Caco-2 (cell line): Measurements from ENCODE around the gene SH3GLB2. TPM values are rescaled to one million over a fixed set of nuclear protein-coding genes. Genes with fewer than 3 reads are reported as not detected.

Source experiments
- BruUV-seq: library from RNA; stranded (reverse); fragments of 400-500 nt; replicated peaks from 2 replicates; lab custom pipeline; 2021; lab: Mats Ljungman, UMichigan
- CTCF ChIA-PET: fragments of 300-600 bp; sonication (Branson Sonifier 250); formaldehyde crosslinking; loops from one replicate; lab custom pipeline; 2022; ENCODE audit warnings: antibody characterized with exemption; lab: Charles Lee
- POLR2A ChIA-PET: fragments of 300-600 bp; sonication (Branson Sonifier 250); formaldehyde crosslinking; loops from one replicate; lab custom pipeline; 2022; ENCODE audit warnings: antibody characterized with exemption; lab: Charles Lee
- DNase-seq, 2 experiments: peaks; one replicate each; pipeline versions ENCODE4 v3.0.0 to v3.0.0-alpha.2; 2020 to 2022
- H3K27me3 ChIP-seq: replicated peaks from 2 replicates; pipeline ENCODE4 v1.6.0; 2011; ENCODE audit warnings: low read length; ENCODE audit not compliant: control insufficient read depth, insufficient read depth
- H3K36me3 ChIP-seq: 2 replicates; pipeline ENCODE4 v1.5.1; 2011; ENCODE audit warnings: low read length; ENCODE audit not compliant: control insufficient read depth, insufficient read depth
- H3K4me1 ChIP-seq: fragments of 250-450 bp; sonication (Bioruptor Pico); 2 replicates; pipeline ENCODE4 v1.5.1; 2020; ENCODE audit warnings: mild to moderate bottlenecking
- H3K4me3 ChIP-seq: 2 replicates; pipeline ENCODE4 v1.5.1; 2011; ENCODE audit warnings: low read depth, mild to moderate bottlenecking, control low read depth, low read length
- H3K9me3 ChIP-seq: fragments of 250-450 bp; sonication (Bioruptor Pico); 2 replicates; pipeline ENCODE4 v1.5.1; 2020; ENCODE audit warnings: mild to moderate bottlenecking, moderate library complexity
- H3K27ac Mint-ChIP-seq: one replicate; pipeline ENCODE4 v1.8.0; 2022; ENCODE audit warnings: mixed read lengths; ENCODE audit not compliant: unreplicated experiment
- H3K27me3 Mint-ChIP-seq: one replicate; pipeline ENCODE4 v1.8.0; 2022; ENCODE audit warnings: mixed read lengths; ENCODE audit not compliant: insufficient read depth, unreplicated experiment
- H3K36me3 Mint-ChIP-seq: one replicate; pipeline ENCODE4 v1.8.0; 2022; ENCODE audit warnings: mild to moderate bottlenecking, mixed read lengths; ENCODE audit not compliant: insufficient read depth, unreplicated experiment
- H3K4me1 Mint-ChIP-seq: one replicate; pipeline ENCODE4 v1.8.0; 2022; ENCODE audit warnings: low read depth, mixed read lengths; ENCODE audit not compliant: unreplicated experiment
- H3K4me3 Mint-ChIP-seq: one replicate; pipeline ENCODE4 v1.8.0; 2022; ENCODE audit warnings: mild to moderate bottlenecking, moderate library complexity, mixed read lengths; ENCODE audit not compliant: unreplicated experiment
- H3K9me3 Mint-ChIP-seq: one replicate; pipeline ENCODE4 v1.8.0; 2022; ENCODE audit warnings: mixed read lengths; ENCODE audit not compliant: unreplicated experiment
- intact Hi-C: fragments of 100-400 bp; cut with micrococcal nuclease; formaldehyde crosslinking; loops from one replicate; pipeline ENCODE4 v1.10.0; 2022; ENCODE audit not compliant: unreplicated experiment
- total RNA-seq: library from RNA; stranded (reverse); gene quantifications from 2 replicates; pipeline ENCODE4 v1.2.3, GENCODE V29; 2022
- TF ChIP-seq, protein P1 (sequence below), 2 experiments: fragments of 200-600 bp in 1 of 2; IDR thresholded peaks; 1 replicate in 1 of 2; 2 replicates in 1 of 2; pipeline versions ENCODE4 v1.5.1 to v1.8.0; 2011 to 2022; ENCODE audit warnings: antibody characterized with exemption in 1 of 2, control low read depth in 1 of 2, inconsistent platforms in 1 of 2, low read depth in 1 of 2, low read length in 1 of 2, mild to moderate bottlenecking in 1 of 2, moderate library complexity in 1 of 2; ENCODE audit not compliant: insufficient read depth in 1 of 2, severe bottlenecking in 1 of 2, unreplicated experiment in 1 of 2

The SH3GLB2 gene
- total RNA-seq, 1 experiment from 2014 or later, result 66.7 TPM

DNA sequence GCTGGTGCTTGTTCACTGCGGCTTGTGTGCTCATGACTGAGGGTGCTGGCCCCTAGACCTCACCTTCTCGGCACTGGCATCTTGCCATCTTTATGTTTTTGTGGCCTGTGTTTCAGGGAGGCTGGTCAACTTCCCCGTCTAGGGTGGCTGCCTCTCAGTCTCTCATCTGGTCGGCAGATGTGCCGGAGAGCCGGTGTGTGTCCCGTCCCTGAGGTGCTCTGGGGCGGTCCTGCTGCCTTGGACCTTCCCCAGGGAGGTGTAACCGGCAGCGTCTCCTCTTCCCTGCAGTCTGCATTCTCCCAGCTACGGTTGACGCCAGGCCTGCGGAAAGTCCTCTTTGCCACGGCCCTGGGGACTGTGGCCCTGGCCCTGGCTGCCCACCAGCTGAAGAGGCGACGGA is 13.9 kb upstream of the SH3GLB2 start:
- POLR2A ChIA-PET, result no interaction called here
- DNase-seq, result no peak
- no peaks in the 10 kb centered on the region for H3K9me3 ChIP-seq
- H3K4me3 Mint-ChIP-seq, result no peak overlapping the region
- no peaks in the 10 kb centered on the region for H3K9me3 Mint-ChIP-seq
- H3K4me1 Mint-ChIP-seq, result peaks cover 6% of the 10 kb centered on the region
- H3K36me3 ChIP-seq, result peaks cover 1% of the 10 kb centered on the region
- intact Hi-C loops, result no loop called here
- H3K27me3 Mint-ChIP-seq, result no peaks in the 10 kb centered on the region
- H3K36me3 Mint-ChIP-seq, result peaks cover 45% of the 10 kb centered on the region
- TF ChIP-seq, protein P1, sequence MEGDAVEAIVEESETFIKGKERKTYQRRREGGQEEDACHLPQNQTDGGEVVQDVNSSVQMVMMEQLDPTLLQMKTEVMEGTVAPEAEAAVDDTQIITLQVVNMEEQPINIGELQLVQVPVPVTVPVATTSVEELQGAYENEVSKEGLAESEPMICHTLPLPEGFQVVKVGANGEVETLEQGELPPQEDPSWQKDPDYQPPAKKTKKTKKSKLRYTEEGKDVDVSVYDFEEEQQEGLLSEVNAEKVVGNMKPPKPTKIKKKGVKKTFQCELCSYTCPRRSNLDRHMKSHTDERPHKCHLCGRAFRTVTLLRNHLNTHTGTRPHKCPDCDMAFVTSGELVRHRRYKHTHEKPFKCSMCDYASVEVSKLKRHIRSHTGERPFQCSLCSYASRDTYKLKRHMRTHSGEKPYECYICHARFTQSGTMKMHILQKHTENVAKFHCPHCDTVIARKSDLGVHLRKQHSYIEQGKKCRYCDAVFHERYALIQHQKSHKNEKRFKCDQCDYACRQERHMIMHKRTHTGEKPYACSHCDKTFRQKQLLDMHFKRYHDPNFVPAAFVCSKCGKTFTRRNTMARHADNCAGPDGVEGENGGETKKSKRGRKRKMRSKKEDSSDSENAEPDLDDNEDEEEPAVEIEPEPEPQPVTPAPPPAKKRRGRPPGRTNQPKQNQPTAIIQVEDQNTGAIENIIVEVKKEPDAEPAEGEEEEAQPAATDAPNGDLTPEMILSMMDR (IDR thresholded peaks at IDR 0.05; ENCODE audit: insufficient read depth in 1 of 2, low read depth in 1 of 2, low read length in 1 of 2, severe bottlenecking in 1 of 2, unreplicated experiment in 1 of 2), result no peak
- no peak overlapping the region for H3K4me3 ChIP-seq
- H3K27me3 ChIP-seq, result no peaks in the 10 kb centered on the region
- no peak overlapping the region for H3K27ac Mint-ChIP-seq
- H3K4me1 ChIP-seq, result peaks cover 7% of the 10 kb centered on the region; the same call in 1 of the 2 replicates
- BruUV-seq, result no TSS peak
- CTCF ChIA-PET, result no interaction called here

DNA sequence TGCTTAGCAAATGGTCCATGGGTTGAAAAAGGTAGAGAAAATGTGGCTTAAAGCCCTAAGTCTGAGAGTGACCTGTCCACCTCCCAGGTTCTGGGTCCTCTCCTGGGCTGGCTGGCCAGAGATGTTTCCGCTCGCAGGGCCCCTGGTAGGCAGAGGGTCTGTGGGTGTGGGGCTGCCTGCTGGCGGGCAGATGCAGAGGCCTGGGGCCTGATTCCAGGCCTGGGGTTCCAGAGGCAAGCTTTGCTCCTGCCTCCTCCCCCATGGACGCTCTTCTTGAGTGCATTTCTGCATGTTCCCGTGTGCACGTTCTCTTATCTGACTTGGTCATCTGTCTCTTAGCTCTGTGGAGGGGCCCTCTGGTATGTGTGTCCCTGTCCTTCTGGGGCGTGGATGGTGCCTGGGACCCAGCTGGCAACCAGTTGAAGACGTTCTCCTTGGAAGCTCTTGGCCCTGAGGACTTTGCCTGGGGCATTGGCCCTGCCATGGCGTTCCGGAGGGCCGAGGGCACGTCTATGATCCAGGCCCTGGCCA is 12.0 kb upstream of the SH3GLB2 start:
- Mint-ChIP-seq H3K4me1 (peaks cover 9% of the 10 kb centered on the region), H3K36me3 (peaks cover 46% of the 10 kb centered on the region), H3K27me3 (no peaks in the 10 kb centered on the region), H3K9me3 (no peaks in the 10 kb centered on the region), H3K27ac (no peak overlapping the region), H3K4me3 (no peak overlapping the region)
- H3K9me3 ChIP-seq, result no peaks in the 10 kb centered on the region
- ChIA-PET CTCF (interaction anchor here (0.5 kb wide), 1 partner anchor 11 kb away, joined by 3 read pairs; no protein-coding TSS in a partner anchor), POLR2A (no interaction called here)
- intact Hi-C loops, result no loop called here
- peaks cover 11% of the 10 kb centered on the region; the same call in 1 of the 2 replicates for H3K4me1 ChIP-seq
- H3K36me3 ChIP-seq, result peaks cover 1% of the 10 kb centered on the region
- H3K4me3 ChIP-seq, result no peak overlapping the region
- TF ChIP-seq, protein P1 (IDR thresholded peaks at IDR 0.05; ENCODE audit: insufficient read depth in 1 of 2, low read depth in 1 of 2, low read length in 1 of 2, severe bottlenecking in 1 of 2, unreplicated experiment in 1 of 2), result no peak
- H3K27me3 ChIP-seq, result no peaks in the 10 kb centered on the region
- BruUV-seq, result no TSS peak
- no peak for DNase-seq

DNA sequence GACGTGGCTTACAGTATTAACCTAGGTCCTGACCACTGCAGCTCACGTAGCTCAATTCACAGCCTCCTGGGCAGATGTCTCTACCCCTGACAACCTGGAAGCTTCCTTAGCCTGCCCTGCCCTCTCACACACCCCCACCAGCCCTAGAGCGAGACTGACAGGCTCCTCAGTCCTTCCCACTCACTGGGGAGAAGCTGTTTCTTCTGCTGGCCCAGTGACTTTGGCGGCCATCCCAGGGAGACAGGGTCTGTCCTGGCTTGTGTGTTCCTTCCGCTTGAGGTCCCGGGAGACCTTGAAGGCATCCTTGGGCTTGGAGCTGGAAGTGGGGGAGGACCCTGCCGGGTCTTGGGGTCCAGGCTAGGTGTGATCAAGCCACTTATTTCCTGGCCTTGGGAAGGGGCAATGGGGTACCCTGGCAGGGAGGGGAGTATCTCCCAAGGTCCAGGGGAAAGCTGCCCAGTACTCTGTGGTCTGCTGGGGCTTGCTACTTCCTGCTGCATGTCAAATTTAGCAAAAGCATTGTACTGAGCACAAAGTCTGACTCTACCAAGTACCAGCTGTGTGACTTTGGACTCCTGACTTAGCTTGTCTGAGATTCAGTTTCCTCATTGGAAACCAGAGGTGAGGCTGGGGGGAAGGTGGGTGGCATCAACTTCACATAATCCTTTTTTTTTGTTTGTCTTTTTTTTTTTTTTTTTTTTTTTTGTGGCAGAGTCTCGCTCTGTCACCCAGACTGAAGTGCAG is 10.2 kb upstream of the SH3GLB2 start:
- H3K36me3 Mint-ChIP-seq, result peaks cover 30% of the 10 kb centered on the region
- POLR2A ChIA-PET, result no interaction called here
- intact Hi-C loops, result no loop called here

More for the DNA sequence above, 10.2 kb upstream of the SH3GLB2 start:
- Mint-ChIP-seq H3K4me1 (peaks cover 9% of the 10 kb centered on the region), H3K27me3 (no peaks in the 10 kb centered on the region), H3K9me3 (no peaks in the 10 kb centered on the region), H3K4me3 (peak overlapping the region; percentile 80), H3K27ac (no peak overlapping the region)
- no peak for DNase-seq
- CTCF ChIA-PET, result interaction anchor here (0.7 to 1.6 kb wide), 2 partner anchors 10 to 104 kb away, joined by 6 to 10 read pairs; partner anchors contain the start of gene SH3GLB2
- H3K4me3 ChIP-seq, result no peak overlapping the region
- no peaks in the 10 kb centered on the region for H3K9me3 ChIP-seq
- no TSS peak for BruUV-seq
- H3K36me3 ChIP-seq, result peaks cover 1% of the 10 kb centered on the region
- no peaks in the 10 kb centered on the region for H3K27me3 ChIP-seq
- H3K4me1 ChIP-seq, result peaks cover 11% of the 10 kb centered on the region; the same call in 1 of the 2 replicates
- TF ChIP-seq, protein P1 (IDR thresholded peaks at IDR 0.05; ENCODE audit: insufficient read depth in 1 of 2, low read depth in 1 of 2, low read length in 1 of 2, severe bottlenecking in 1 of 2, unreplicated experiment in 1 of 2), result no peak
